Loucy (cell line): Measurements from ENCODE around the gene LRRC4.
A peak's percentile ranks its signal among the peaks of the same experiment; 100 is the strongest.

Experiments
- H2AFZ ChIP-seq: fragments of 200-600 bp; sonication (generic); 2 replicates; pipeline ENCODE4 v1.6.0; 2016; ENCODE audit warnings: antibody characterized with exemption, mild to moderate bottlenecking, low read length, moderate library complexity
- H3F3A ChIP-seq: fragments of 200-600 bp; 2 replicates; pipeline ENCODE4 v1.6.0; 2016; ENCODE audit warnings: antibody characterized with exemption, low read depth, mild to moderate bottlenecking
- H3K27me3 ChIP-seq: fragments of 200-600 bp; sonication (generic); 2 replicates; pipeline ENCODE4 v1.6.1; 2014; ENCODE audit warnings: low read length, mild to moderate bottlenecking; ENCODE audit not compliant: insufficient read depth, poor library complexity, severe bottlenecking
- H3K36me3 ChIP-seq: fragments of 200-600 bp; sonication (generic); 2 replicates; pipeline ENCODE4 v1.6.1; 2016; ENCODE audit warnings: low read length; ENCODE audit not compliant: insufficient read depth
- H3K4me1 ChIP-seq: fragments of 200-600 bp; sonication (generic); 2 replicates; pipeline ENCODE4 v1.5.1; 2014; ENCODE audit warnings: low read length, mild to moderate bottlenecking; ENCODE audit not compliant: insufficient read depth, poor library complexity, severe bottlenecking
- H3K4me2 ChIP-seq: fragments of 200-600 bp; sonication (generic); 2 replicates; pipeline ENCODE4 v1.6.0; 2014; ENCODE audit warnings: antibody characterized with exemption, low read length, low read depth, mild to moderate bottlenecking; ENCODE audit not compliant: poor library complexity, severe bottlenecking
- H3K4me3 ChIP-seq: fragments of 200-600 bp; sonication (generic); 2 replicates; pipeline ENCODE4 v1.5.1; 2014; ENCODE audit warnings: low read length, mild to moderate bottlenecking, mixed read lengths; ENCODE audit not compliant: poor library complexity, severe bottlenecking
- H3K79me2 ChIP-seq: fragments of 200-600 bp; sonication (generic); 2 replicates; pipeline ENCODE4 v1.6.1; 2014; ENCODE audit warnings: low read length; ENCODE audit not compliant: insufficient read depth
- H3K9ac ChIP-seq: fragments of 200-600 bp; sonication (generic); 2 replicates; pipeline ENCODE4 v1.6.0; 2014; ENCODE audit warnings: mild to moderate bottlenecking, low read depth, low read length, moderate library complexity; ENCODE audit not compliant: poor library complexity, severe bottlenecking
- H3K9me2 ChIP-seq: fragments of 200-600 bp; sonication (generic); replicated peaks from 2 replicates; pipeline ENCODE4 v1.6.1; 2016; ENCODE audit warnings: low read depth, low read length, mixed read lengths
- H3K9me3 ChIP-seq: fragments of 200-600 bp; sonication (generic); 2 replicates; pipeline ENCODE4 v1.6.1; 2014; ENCODE audit warnings: mild to moderate bottlenecking, antibody characterized with exemption, low read length, low read depth; ENCODE audit not compliant: insufficient read depth
- H4K20me1 ChIP-seq: fragments of 200-600 bp; sonication (generic); 2 replicates; pipeline ENCODE4 v1.6.0; 2014; ENCODE audit warnings: antibody characterized with exemption, low read length, mild to moderate bottlenecking; ENCODE audit not compliant: insufficient read depth, poor library complexity, severe bottlenecking
- EZH2phosphoT487 ChIP-seq: fragments of 200-600 bp; IDR thresholded peaks from 2 replicates; pipeline ENCODE4 v1.6.1; 2018; ENCODE audit warnings: antibody characterized with exemption, mild to moderate bottlenecking, moderate library complexity, borderline replicate concordance
- TF ChIP-seq, protein P1 (sequence below): fragments of 200-600 bp; sonication (generic); conservative IDR thresholded peaks from 2 replicates; pipeline ENCODE4 v1.5.1; 2014; ENCODE audit warnings: mild to moderate bottlenecking, antibody characterized with exemption, low read length

Gene LRRC4

DNA sequence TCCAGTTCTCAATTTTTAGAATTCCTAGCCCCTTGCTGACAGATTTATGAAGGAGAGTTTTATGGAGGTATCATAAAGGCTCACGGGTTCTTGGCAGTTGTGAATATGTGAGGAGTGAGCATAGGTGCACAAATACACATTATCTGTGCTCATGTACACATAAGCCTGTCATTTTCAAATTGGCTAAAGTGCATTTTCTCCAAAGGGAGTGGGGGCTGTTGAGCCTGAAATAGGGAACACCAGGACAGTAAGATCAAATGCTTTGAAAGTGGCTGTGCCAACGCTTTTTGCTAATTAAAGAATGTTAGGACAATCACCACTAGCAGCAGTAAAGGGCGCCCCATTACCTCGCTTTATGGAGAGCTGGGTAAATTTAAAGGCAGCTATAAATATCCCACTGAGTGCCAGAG, 8.3 kb upstream of the LRRC4 start:
- no peak for TF ChIP-seq EZH2phosphoT487
- TF ChIP-seq, protein P1, sequence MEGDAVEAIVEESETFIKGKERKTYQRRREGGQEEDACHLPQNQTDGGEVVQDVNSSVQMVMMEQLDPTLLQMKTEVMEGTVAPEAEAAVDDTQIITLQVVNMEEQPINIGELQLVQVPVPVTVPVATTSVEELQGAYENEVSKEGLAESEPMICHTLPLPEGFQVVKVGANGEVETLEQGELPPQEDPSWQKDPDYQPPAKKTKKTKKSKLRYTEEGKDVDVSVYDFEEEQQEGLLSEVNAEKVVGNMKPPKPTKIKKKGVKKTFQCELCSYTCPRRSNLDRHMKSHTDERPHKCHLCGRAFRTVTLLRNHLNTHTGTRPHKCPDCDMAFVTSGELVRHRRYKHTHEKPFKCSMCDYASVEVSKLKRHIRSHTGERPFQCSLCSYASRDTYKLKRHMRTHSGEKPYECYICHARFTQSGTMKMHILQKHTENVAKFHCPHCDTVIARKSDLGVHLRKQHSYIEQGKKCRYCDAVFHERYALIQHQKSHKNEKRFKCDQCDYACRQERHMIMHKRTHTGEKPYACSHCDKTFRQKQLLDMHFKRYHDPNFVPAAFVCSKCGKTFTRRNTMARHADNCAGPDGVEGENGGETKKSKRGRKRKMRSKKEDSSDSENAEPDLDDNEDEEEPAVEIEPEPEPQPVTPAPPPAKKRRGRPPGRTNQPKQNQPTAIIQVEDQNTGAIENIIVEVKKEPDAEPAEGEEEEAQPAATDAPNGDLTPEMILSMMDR, result no peak
- Histone ChIP-seq H3K9me3 (no peaks in the 10 kb centered on the region), H3K79me2 (no peaks in the 10 kb centered on the region), H3K4me2 (no peak overlapping the region), H2AFZ (no peak overlapping the region), H3K4me3 (no peak overlapping the region), H3K4me1 (peaks cover 6% of the 10 kb centered on the region), H3K9ac (no peak overlapping the region), H3K9me2 (no peaks in the 10 kb centered on the region), H3K27me3 (no peaks in the 10 kb centered on the region), H4K20me1 (no peaks in the 10 kb centered on the region), H3F3A (no peaks in the 10 kb centered on the region), H3K36me3 (no peaks in the 10 kb centered on the region)

DNA sequence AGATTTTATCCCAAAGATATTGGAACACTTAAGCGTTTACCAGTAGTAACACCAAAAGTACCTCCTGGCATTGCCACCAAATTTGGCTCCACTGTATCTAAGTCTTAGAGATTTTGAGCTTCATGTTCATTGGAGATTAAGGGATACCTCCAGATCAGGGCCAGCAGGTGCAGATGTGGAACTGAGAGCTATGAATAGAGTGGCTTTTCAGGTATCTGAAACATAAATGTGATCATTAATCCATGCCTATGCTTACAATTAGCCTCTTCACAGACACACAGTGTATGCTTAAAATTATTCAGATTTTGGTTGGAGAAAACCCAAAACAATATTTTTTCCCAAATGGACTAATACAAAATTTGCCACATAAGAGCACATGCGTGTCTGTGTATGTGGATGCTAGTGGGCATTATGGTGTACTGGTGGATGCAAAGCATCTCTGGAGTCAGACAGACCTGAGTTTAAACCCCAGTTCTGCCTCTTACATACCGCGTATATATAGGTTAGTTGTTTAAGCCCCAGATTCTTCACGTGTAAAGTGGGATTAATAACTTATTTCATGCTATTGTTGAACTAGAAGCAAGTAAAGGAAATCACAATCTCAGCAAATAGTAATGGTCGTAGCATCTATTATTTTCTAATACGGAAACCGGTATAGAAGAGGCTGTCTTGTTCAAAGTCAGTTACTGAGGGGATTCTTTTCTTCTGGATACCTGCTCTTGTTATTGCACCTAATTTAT, 6.8 kb upstream of the LRRC4 start:
- no peaks in the 10 kb centered on the region for H3K9me3 ChIP-seq
- no peaks in the 10 kb centered on the region for H3K4me1 ChIP-seq
- TF ChIP-seq EZH2phosphoT487, result no peak
- TF ChIP-seq, protein P1, result no peak
- H3K79me2 ChIP-seq, result no peaks in the 10 kb centered on the region
- no peak overlapping the region for H2AFZ ChIP-seq
- H3K27me3 ChIP-seq, result no peaks in the 10 kb centered on the region
- no peaks in the 10 kb centered on the region for H4K20me1 ChIP-seq
- no peaks in the 10 kb centered on the region for H3K9me2 ChIP-seq
- no peaks in the 10 kb centered on the region for H3F3A ChIP-seq
- no peak overlapping the region for H3K9ac ChIP-seq
- no peak overlapping the region for H3K4me2 ChIP-seq
- H3K4me3 ChIP-seq, result no peak overlapping the region
- no peaks in the 10 kb centered on the region for H3K36me3 ChIP-seq

- Histone ChIP-seq H3K27me3 (no peaks in the 10 kb centered on the region), H2AFZ (no peak overlapping the region), H3K4me2 (no peak overlapping the region), H3F3A (no peaks in the 10 kb centered on the region), H3K4me1 (no peaks in the 10 kb centered on the region), H3K4me3 (no peak overlapping the region), H3K9ac (no peak overlapping the region), H3K79me2 (no peaks in the 10 kb centered on the region), H3K9me3 (no peaks in the 10 kb centered on the region), H4K20me1 (no peaks in the 10 kb centered on the region), H3K36me3 (no peaks in the 10 kb centered on the region), H3K9me2 (no peaks in the 10 kb centered on the region)
- TF ChIP-seq, protein P1, result 0 out of 2 replicates have a peak, but pooled peaks have one; percentile 9
- no peak for TF ChIP-seq EZH2phosphoT487
These were observed 5.8 kb upstream of the LRRC4 start for GRCh38 chr7:128037081-128037480.
